CD4-positive, alpha-beta T cell treated with Interleukin-1 beta for 1 hour (primary cell): Measurements from ENCODE around the gene STAC.
A peak's percentile ranks its signal among the peaks of the same experiment; 100 is the strongest.
"Not testable (repeated sequence)": the region's sequence is repeated elsewhere in the genome, so short reads cannot be mapped to it uniquely, and the experiment has no call there.

Experiments used
- DNase-seq, 2 donors: peaks; one replicate each; pipeline ENCODE4 v3.0.0-alpha.2; 2020 to 2022

STAC gene

GRCh38 chr3:36480911-36481648 is 100.8 kb downstream of the STAC start:
- DNase-seq, result no peak

- DNase-seq, result no peak
These were observed 102.0 kb downstream of the STAC start for GRCh38 chr3:36482256-36482655.

GRCh38 chr3:36482880-36483279 is 102.6 kb downstream of the STAC start:
- no peak for DNase-seq

GRCh38 chr3:36483709-36484108 is 103.4 kb downstream of the STAC start:
- no peak for DNase-seq

- no peak for DNase-seq
These were observed 104.1 kb downstream of the STAC start for GRCh38 chr3:36484386-36484785.

GRCh38 chr3:36486009-36486795 is 105.9 kb downstream of the STAC start:
- DNase-seq, result no peak

- DNase-seq, result no peak
These were observed 107.3 kb downstream of the STAC start for GRCh38 chr3:36487616-36488015.

GRCh38 chr3:36488077-36488789 is 107.9 kb downstream of the STAC start:
- DNase-seq, result no peak

GRCh38 chr3:36489101-36489500 is 108.8 kb downstream of the STAC start:
- no peak for DNase-seq

- no peak for DNase-seq
These were observed 109.5 kb downstream of the STAC start for GRCh38 chr3:36489679-36490425.

- DNase-seq, result no peak
These were observed 112.7 kb downstream of the STAC start for GRCh38 chr3:36493051-36493450.

- peak in 1 of 2 donors; percentile 12 for DNase-seq
These were observed 114.3 kb downstream of the STAC start for GRCh38 chr3:36494461-36495109.

GRCh38 chr3:36496684-36497633 is 116.7 kb downstream of the STAC start:
- DNase-seq, result no peak

- DNase-seq, result not testable (repeated sequence)
These were observed 119.7 kb downstream of the STAC start for GRCh38 chr3:36500053-36500452.

- DNase-seq, result no peak
These were observed 121.3 kb downstream of the STAC start for GRCh38 chr3:36501616-36502015.

- DNase-seq, result no peak
These were observed 125.1 kb downstream of the STAC start for GRCh38 chr3:36505393-36505792.

- DNase-seq, result no peak
These were observed 131.6 kb downstream of the STAC start for GRCh38 chr3:36511791-36512486.

- DNase-seq, result no peak
These were observed 132.3 kb downstream of the STAC start for GRCh38 chr3:36512555-36512954.

GRCh38 chr3:36514171-36514570 is 133.9 kb downstream of the STAC start:
- DNase-seq, result no peak

- DNase-seq, result no peak
These were observed 139.4 kb downstream of the STAC start for GRCh38 chr3:36519682-36520081.
